Mucosa of descending colon (tissue), 3 donors: ENCODE measurements around the gene CAPN13. TPM values are rescaled to one million over a fixed set of nuclear protein-coding genes. Genes with fewer than 3 reads are reported as not detected.

Source experiments
- ATAC-seq: fragments of 200-7000 bp; cut with Tn5 transposase; one replicate; pipeline ENCODE4 v1.9.1; 2020; ENCODE audit warnings: mild to moderate bottlenecking, moderate library complexity
- DNase-seq, 3 donors: peaks; one replicate each; pipeline ENCODE4 v3.0.0-alpha.2; 2020
- H3K36me3 ChIP-seq: fragments of 200-600 bp; one replicate; pipeline ENCODE4 v1.8.0; 2021; ENCODE audit warnings: low read depth, mild to moderate bottlenecking
- H3K4me1 ChIP-seq: fragments of 200-600 bp; one replicate; pipeline ENCODE4 v1.8.0; 2021; ENCODE audit warnings: low read depth, mild to moderate bottlenecking
- H3K4me3 ChIP-seq: fragments of 200-600 bp; one replicate; pipeline ENCODE4 v1.8.0; 2021; ENCODE audit warnings: mild to moderate bottlenecking
- H3K9me3 ChIP-seq: fragments of 200-600 bp; one replicate; pipeline ENCODE4 v1.8.0; 2021; ENCODE audit warnings: mild to moderate bottlenecking
- intact Hi-C, 2 donors: fragments of 100-400 bp; cut with DNase I in 1 of 2; cut with micrococcal nuclease in 1 of 2; formaldehyde crosslinking; loops; one replicate each; pipeline versions ENCODE4 v1.11.0 to v1.11.1; 2022; cut with DNase I, micrococcal nuclease
- total RNA-seq, 3 donors: library from RNA; stranded (reverse); fragmentation: NEBNext Ultra II Directional in 2 of 3; extraction: Animal tissue kit (Norgen Biotek cat#: 25700) in 2 of 3; gene quantifications; one replicate each; pipeline versions ENCODE4 v1.2.1 to v1.2.4, GENCODE V29; 2021 to 2023
- TF ChIP-seq, protein P1 (sequence below): fragments of 200-600 bp; IDR thresholded peaks from one replicate; pipeline ENCODE4 v1.8.0; 2022; ENCODE audit warnings: antibody characterized with exemption, mild to moderate bottlenecking
- donor health status: DM: no; HTN: no; CAD: no; lungs with moderate emphysema.
- donor health status: DM: no; HTN: no; CAD: no.
- donor health status: DM: no; HTN: yes; CAD: no.

Gene CAPN13
- total RNA-seq, 3 donors from 2014 or later = 36.7 to 88.6 (median 61.9) TPM

GRCh38 chr2:30768036-30768686 lies 39.1 kb downstream of the CAPN13 start:
- DNase-seq = no peak
- intact Hi-C loops = no loop called here
- TF ChIP-seq, protein P1, sequence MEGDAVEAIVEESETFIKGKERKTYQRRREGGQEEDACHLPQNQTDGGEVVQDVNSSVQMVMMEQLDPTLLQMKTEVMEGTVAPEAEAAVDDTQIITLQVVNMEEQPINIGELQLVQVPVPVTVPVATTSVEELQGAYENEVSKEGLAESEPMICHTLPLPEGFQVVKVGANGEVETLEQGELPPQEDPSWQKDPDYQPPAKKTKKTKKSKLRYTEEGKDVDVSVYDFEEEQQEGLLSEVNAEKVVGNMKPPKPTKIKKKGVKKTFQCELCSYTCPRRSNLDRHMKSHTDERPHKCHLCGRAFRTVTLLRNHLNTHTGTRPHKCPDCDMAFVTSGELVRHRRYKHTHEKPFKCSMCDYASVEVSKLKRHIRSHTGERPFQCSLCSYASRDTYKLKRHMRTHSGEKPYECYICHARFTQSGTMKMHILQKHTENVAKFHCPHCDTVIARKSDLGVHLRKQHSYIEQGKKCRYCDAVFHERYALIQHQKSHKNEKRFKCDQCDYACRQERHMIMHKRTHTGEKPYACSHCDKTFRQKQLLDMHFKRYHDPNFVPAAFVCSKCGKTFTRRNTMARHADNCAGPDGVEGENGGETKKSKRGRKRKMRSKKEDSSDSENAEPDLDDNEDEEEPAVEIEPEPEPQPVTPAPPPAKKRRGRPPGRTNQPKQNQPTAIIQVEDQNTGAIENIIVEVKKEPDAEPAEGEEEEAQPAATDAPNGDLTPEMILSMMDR = no peak
- no peak for ATAC-seq
- Histone ChIP-seq H3K4me3 (no peak overlapping the region), H3K36me3 (no peaks in the 10 kb centered on the region), H3K4me1 (no peaks in the 10 kb centered on the region), H3K9me3 (no peaks in the 10 kb centered on the region)

DNA sequence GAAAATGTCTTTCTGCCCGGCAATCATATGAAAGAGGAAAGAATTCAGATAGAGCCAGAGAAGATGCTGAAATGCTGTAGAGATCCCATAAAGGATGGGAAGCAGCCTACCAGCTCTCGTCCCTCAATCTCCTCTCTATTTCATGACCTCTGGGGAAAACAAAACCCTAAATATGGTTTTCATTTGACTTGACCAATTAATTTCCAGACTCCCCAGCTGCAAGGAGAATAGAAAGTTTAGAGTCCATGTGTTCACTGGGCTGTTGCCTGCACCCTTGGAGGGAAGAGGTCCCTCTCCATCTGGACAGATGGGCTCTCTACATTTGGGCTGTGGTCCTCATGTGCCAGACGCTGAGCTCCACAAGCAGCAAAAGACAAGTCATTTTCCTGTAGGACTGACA lies 40.6 kb downstream of the CAPN13 start:
- intact Hi-C loops = no loop called here
- H3K36me3 ChIP-seq = no peaks in the 10 kb centered on the region

DNA sequence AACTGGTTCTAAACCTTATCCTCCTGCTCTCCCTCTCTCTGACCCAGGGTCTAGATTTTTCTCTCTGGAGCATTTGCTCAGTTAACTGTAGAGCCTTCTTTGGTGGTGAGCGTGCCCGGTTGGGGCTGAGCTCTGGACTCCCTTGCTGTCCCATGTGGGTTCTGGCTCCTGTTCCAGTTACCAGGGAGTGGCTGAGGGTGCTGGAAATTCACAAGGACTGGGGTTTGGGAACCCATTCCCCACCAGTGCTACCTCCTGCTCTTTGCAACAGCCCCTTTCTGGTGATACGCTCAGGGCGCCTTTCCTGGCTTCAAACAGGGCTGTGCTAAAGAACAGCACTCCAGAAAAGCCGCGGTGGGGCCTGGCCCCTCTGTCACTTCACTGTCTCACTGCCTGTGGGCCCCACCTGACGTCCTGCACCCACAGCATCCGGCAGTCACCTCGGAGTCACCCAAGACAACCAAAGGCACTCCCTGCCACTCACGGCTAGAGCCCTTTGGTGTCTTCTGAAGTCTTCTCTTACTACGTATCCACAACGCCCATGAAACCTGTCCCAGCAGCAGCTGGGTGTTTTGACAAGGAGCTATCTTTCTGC lies 41.3 kb downstream of the CAPN13 start:
- Histone ChIP-seq H3K4me1 (no peaks in the 10 kb centered on the region), H3K4me3 (no peak overlapping the region), H3K9me3 (no peaks in the 10 kb centered on the region), H3K36me3 (no peaks in the 10 kb centered on the region)
- DNase-seq (no peak), ATAC-seq (no peak)
- intact Hi-C loops = no loop called here
- TF ChIP-seq, protein P1 = no peak

More for the DNA sequence above, 40.6 kb downstream of the CAPN13 start:
- no peaks in the 10 kb centered on the region for H3K9me3 ChIP-seq
- no peak for ATAC-seq
- TF ChIP-seq, protein P1 = no peak
- no peaks in the 10 kb centered on the region for H3K4me1 ChIP-seq
- H3K4me3 ChIP-seq = no peak overlapping the region
- no peak for DNase-seq

- intact Hi-C loops = no loop called here
- H3K36me3 ChIP-seq = no peaks in the 10 kb centered on the region
Measured at GRCh38 chr2:30765191-30765590, 42.1 kb downstream of the CAPN13 start.

DNA sequence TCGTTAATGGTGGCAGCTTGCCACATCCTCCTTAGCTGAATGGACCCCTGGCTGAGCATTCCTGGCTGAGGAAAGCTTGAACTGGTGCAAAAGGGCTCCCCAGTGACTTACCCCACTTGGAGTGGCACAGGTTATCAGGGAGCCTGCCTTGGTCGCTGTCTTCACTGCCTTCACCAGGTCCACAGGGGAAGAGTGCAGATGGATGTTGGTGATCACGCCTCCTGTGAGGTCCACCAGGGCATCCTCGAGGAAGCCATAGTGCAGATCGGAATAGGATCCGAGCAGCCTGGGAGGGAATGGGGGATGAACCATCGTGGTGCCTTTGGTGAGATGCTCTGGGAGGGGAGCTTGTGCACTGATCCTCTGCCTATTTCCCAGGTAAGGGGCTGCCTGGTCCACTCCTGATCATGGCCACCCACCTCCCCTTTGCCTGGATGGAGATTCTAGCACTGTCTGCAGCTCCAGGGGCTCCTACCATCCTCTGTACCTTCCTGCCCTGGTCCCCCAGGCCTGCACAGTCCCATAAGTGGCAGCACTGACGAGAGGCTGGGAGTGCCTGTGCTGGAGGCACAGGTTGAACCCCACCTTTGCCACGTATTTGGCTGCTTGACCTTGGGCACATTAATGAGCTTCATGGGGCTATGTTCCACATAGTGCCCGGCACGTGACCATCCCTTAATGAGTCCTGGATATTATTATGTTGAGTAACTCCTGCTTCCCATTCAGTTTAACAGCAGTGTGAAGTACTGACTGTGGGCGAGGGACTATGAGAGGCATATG lies 43.0 kb downstream of the CAPN13 start:
- no peaks in the 10 kb centered on the region for H3K36me3 ChIP-seq
- intact Hi-C loops = no loop called here

More at GRCh38 chr2:30765191-30765590, 42.1 kb downstream of the CAPN13 start:
- DNase-seq = no peak
- no peak for ATAC-seq
- H3K9me3 ChIP-seq = no peaks in the 10 kb centered on the region
- no peak overlapping the region for H3K4me3 ChIP-seq
- TF ChIP-seq, protein P1 = no peak
- H3K4me1 ChIP-seq = no peaks in the 10 kb centered on the region

More for the DNA sequence above, 43.0 kb downstream of the CAPN13 start:
- TF ChIP-seq, protein P1 = no peak
- ATAC-seq (no peak), DNase-seq (no peak)
- Histone ChIP-seq H3K4me3 (no peak overlapping the region), H3K4me1 (no peaks in the 10 kb centered on the region), H3K9me3 (no peaks in the 10 kb centered on the region)
